ENCODE measurements around the gene ZBTB47.

Gene ZBTB47

GRCh38 chr3:42689421-42690014 lies 36.0 kb downstream of the ZBTB47 start:
- no peaks in the 10 kb centered on the region for H3K36me3 ChIP-seq (ENCODE audit: insufficient read depth, low read length)
- no peaks in the 10 kb centered on the region for H4K20me1 ChIP-seq (ENCODE audit: insufficient read depth, low read length, poor library complexity, severe bottlenecking)
- H3K9me2 ChIP-seq (replicated peaks; ENCODE audit: low read depth, low read length) = no peaks in the 10 kb centered on the region
- H3K79me2 ChIP-seq (ENCODE audit: insufficient read depth, low read length) = no peaks in the 10 kb centered on the region
- TF ChIP-seq EZH2phosphoT487 (IDR thresholded peaks at IDR 0.05; ENCODE audit: borderline replicate concordance) = no peak
- TF ChIP-seq, protein P1, sequence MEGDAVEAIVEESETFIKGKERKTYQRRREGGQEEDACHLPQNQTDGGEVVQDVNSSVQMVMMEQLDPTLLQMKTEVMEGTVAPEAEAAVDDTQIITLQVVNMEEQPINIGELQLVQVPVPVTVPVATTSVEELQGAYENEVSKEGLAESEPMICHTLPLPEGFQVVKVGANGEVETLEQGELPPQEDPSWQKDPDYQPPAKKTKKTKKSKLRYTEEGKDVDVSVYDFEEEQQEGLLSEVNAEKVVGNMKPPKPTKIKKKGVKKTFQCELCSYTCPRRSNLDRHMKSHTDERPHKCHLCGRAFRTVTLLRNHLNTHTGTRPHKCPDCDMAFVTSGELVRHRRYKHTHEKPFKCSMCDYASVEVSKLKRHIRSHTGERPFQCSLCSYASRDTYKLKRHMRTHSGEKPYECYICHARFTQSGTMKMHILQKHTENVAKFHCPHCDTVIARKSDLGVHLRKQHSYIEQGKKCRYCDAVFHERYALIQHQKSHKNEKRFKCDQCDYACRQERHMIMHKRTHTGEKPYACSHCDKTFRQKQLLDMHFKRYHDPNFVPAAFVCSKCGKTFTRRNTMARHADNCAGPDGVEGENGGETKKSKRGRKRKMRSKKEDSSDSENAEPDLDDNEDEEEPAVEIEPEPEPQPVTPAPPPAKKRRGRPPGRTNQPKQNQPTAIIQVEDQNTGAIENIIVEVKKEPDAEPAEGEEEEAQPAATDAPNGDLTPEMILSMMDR (conservative IDR thresholded peaks at IDR 0.05; ENCODE audit: low read length) = no peak
- H3K27me3 ChIP-seq (ENCODE audit: insufficient read depth, low read length, poor library complexity, severe bottlenecking) = no peaks in the 10 kb centered on the region
- no peaks in the 10 kb centered on the region for H3K9me3 ChIP-seq (ENCODE audit: insufficient read depth, low read depth, low read length)
- H3K4me2 ChIP-seq (ENCODE audit: low read depth, low read length, poor library complexity, severe bottlenecking) = no peak overlapping the region
- H3K4me1 ChIP-seq (ENCODE audit: insufficient read depth, low read length, poor library complexity, severe bottlenecking) = no peaks in the 10 kb centered on the region
- H3K4me3 ChIP-seq (ENCODE audit: low read length, poor library complexity, severe bottlenecking) = no peak overlapping the region
- no peak overlapping the region for H3K9ac ChIP-seq (ENCODE audit: low read depth, low read length, poor library complexity, severe bottlenecking)
- no peaks in the 10 kb centered on the region for H3F3A ChIP-seq (ENCODE audit: low read depth)
- H2AFZ ChIP-seq (ENCODE audit: low read length) = no peak overlapping the region

DNA sequence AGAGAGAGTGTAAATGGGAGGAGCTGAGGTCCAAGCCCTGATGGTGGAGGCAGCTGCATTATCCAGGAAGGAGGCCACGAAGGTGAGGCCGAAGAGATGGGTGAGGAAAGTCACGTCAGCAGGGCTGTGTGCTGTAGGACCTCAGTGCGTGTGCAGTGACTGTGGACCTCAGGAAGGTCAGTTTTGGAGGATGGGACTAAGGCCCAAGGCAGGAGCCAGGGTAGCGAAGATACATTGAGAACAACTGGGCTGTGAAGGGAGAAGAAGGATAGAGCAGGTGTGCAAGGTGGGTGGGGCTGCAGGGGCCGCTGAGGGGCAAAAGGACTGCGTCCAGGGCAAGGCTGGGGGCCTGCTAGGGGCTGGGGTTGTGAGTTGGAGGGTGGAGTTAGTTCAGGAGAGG lies 36.7 kb downstream of the ZBTB47 start:
- TF ChIP-seq, protein P1 (conservative IDR thresholded peaks at IDR 0.05; ENCODE audit: low read length) = no peak
- no peak for TF ChIP-seq EZH2phosphoT487 (IDR thresholded peaks at IDR 0.05; ENCODE audit: borderline replicate concordance)
- no peaks in the 10 kb centered on the region for H3K36me3 ChIP-seq (ENCODE audit: insufficient read depth, low read length)
- no peaks in the 10 kb centered on the region for H3K9me2 ChIP-seq (replicated peaks; ENCODE audit: low read depth, low read length)
- H3K79me2 ChIP-seq (ENCODE audit: insufficient read depth, low read length) = no peaks in the 10 kb centered on the region
- no peaks in the 10 kb centered on the region for H3F3A ChIP-seq (ENCODE audit: low read depth)
- H3K4me2 ChIP-seq (ENCODE audit: low read depth, low read length, poor library complexity, severe bottlenecking) = no peak overlapping the region
- H3K9ac ChIP-seq (ENCODE audit: low read depth, low read length, poor library complexity, severe bottlenecking) = no peak overlapping the region
- no peak overlapping the region for H2AFZ ChIP-seq (ENCODE audit: low read length)
- H3K4me1 ChIP-seq (ENCODE audit: insufficient read depth, low read length, poor library complexity, severe bottlenecking) = no peaks in the 10 kb centered on the region
- no peaks in the 10 kb centered on the region for H4K20me1 ChIP-seq (ENCODE audit: insufficient read depth, low read length, poor library complexity, severe bottlenecking)
- H3K9me3 ChIP-seq (ENCODE audit: insufficient read depth, low read depth, low read length) = no peaks in the 10 kb centered on the region
- no peak overlapping the region for H3K4me3 ChIP-seq (ENCODE audit: low read length, poor library complexity, severe bottlenecking)
- H3K27me3 ChIP-seq (ENCODE audit: insufficient read depth, low read length, poor library complexity, severe bottlenecking) = no peaks in the 10 kb centered on the region

DNA sequence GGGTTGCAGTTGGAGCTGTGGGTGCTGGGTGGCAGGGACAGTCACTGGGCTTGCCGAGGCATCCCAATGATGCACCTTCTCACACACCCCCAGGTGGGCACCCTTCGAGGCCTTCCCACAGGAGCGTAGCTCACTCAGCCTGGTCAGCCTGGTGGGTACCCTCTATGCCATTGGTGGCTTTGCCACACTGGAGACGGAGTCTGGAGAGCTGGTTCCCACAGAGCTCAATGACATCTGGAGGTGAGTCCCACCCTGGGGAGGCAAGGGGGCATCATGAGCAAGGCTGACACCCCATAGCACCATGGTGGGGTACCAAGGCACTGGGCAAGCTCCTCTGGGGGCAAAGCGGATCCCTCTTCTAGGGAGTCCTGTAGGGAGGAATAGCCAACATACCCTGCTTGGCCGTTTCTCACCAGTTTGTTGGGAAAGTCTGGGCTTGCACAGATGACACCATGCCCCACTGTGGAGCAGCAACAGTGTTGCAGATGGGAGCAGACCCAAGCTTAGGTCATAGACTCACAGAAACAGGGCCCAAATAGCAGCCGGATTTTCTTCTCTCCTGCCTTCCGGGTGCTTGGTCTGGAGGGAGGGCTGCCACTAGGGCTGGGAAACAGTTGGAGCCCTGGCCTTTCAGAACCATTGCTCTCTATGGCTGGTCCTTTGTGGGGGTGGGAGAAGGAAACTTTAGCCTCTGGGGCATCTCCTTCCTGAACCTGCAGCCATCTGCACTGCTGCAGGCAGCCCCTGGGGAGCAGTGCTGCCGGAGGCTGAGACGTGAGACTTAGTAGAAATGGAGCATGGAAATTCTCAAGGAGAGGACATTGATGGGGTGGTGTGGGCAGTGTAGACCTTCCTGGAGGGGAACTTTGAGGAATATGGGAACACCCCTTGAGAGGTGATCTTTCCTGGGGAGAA lies 37.5 kb downstream of the ZBTB47 start:
- Histone ChIP-seq H3K4me2 (ENCODE audit: low read depth, low read length, poor library complexity, severe bottlenecking) (no peak overlapping the region), H3K9me3 (ENCODE audit: insufficient read depth, low read depth, low read length) (no peaks in the 10 kb centered on the region), H3K9me2 (replicated peaks; ENCODE audit: low read depth, low read length) (no peaks in the 10 kb centered on the region), H2AFZ (ENCODE audit: low read length) (no peak overlapping the region), H3K27me3 (ENCODE audit: insufficient read depth, low read length, poor library complexity, severe bottlenecking) (no peaks in the 10 kb centered on the region), H3K79me2 (ENCODE audit: insufficient read depth, low read length) (no peaks in the 10 kb centered on the region), H3K4me1 (ENCODE audit: insufficient read depth, low read length, poor library complexity, severe bottlenecking) (no peaks in the 10 kb centered on the region), H3K36me3 (ENCODE audit: insufficient read depth, low read length) (no peaks in the 10 kb centered on the region), H3F3A (ENCODE audit: low read depth) (no peaks in the 10 kb centered on the region), H3K4me3 (ENCODE audit: low read length, poor library complexity, severe bottlenecking) (no peak overlapping the region), H4K20me1 (ENCODE audit: insufficient read depth, low read length, poor library complexity, severe bottlenecking) (no peaks in the 10 kb centered on the region), H3K9ac (ENCODE audit: low read depth, low read length, poor library complexity, severe bottlenecking) (no peak overlapping the region)
- TF ChIP-seq, protein P1 (conservative IDR thresholded peaks at IDR 0.05; ENCODE audit: low read length) = no peak
- no peak for TF ChIP-seq EZH2phosphoT487 (IDR thresholded peaks at IDR 0.05; ENCODE audit: borderline replicate concordance)

Measured in Loucy (cell line).